GM08714 (cell line): Measurements from ENCODE around the gene CCL17.

Source experiments
- H3K4me3 ChIP-seq: fragments of 200-500 bp; sonication (Bioruptor generic); 2 replicates; pipeline ENCODE4 v1.5.1; 2014; ENCODE audit warnings: mild to moderate bottlenecking, low read length, inconsistent platforms
- ZNF274 ChIP-seq: IDR thresholded peaks from 2 replicates; pipeline ENCODE4 v1.6.1; 2012; ENCODE audit warnings: mild to moderate bottlenecking, low read depth, low read length

Gene CCL17

DNA sequence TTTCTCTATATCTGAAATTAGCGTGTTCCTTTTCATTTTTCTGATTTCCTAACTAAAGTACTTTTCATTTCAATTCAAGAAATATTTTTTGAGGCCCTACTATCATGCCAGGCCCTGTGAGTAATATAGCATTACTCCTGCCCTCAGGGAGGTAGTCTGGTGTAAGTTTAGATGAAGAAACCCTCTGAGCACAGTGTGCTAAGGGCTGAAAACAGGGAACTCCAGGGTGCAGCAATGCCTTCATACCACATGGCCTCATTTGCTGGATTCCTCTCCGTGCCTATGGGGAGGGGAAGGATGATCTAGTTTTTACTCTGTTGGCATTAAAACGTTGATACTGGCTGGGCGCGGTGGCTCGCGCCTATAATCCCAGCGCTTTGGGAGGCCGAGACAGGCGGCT lies 47.5 kb downstream of the CCL17 start:
- TF ChIP-seq ZNF274: no peak
- no peak overlapping the region for H3K4me3 ChIP-seq

DNA sequence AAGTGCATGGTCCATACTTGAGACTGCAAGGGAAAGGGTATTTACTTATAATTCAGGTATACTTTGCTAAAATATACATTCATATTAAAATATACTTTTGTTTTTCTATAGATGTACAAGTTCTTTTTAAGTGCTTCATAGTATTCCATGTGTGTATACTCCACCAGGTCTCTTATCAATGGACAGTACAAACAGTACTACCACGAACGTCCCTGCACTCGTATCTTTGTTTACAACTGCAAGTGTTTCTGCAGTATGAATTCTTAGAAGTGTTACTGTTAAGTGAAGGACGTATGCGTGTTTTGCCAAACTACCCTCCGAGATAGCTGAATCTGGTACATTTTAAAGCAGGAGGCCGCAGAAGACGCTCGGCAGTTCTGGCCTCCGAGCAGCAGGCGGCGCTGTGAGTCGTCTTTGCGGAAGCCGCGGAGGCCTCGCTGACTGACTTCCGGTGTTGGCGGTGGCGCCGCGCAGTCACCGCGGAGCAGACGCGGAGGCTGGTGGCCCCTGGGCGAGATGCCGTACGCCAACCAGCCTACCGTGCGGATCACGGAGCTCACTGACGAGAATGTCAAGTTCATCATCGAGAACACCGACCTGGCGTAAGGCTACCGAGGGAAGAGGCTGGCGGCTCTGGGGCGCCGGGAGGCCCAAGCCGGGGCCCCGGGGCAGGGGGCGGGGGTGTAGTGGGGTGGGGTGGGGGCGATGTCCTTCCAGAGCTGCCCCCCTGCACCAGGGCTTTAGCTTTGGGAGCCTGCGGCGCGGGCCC lies 57.8 kb downstream of the CCL17 start, which contains the start of gene POLR2C:
Gene POLR2C (plus strand): TSS at position 471 of the 769 bp plus-strand sequence. CDS start 46 bp downstream, at position 517.
- no peak for TF ChIP-seq ZNF274
- H3K4me3 ChIP-seq: peak within 1 kb of the TSS; percentile 94

DNA sequence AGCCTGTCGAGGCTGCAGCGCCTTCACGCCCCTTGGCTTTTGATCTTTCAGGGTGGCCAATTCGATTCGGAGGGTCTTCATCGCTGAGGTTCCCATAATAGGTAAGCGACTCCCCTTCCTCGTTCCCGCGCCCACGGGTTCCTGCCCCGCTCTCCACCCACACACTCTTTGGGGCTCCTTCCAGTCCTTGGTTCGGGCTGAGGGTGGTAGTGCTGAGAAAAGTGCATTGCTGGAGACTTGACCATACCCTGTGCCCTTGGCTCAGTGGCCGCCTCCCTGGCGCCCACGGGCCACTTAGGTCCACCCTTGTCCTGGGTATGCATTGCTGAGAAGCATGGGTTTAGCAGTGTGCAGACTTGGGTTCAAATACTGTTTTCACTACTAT lies 58.4 kb downstream of the CCL17 start:
- no peak for TF ChIP-seq ZNF274
- H3K4me3 ChIP-seq: peak overlapping the region; percentile 94

DNA sequence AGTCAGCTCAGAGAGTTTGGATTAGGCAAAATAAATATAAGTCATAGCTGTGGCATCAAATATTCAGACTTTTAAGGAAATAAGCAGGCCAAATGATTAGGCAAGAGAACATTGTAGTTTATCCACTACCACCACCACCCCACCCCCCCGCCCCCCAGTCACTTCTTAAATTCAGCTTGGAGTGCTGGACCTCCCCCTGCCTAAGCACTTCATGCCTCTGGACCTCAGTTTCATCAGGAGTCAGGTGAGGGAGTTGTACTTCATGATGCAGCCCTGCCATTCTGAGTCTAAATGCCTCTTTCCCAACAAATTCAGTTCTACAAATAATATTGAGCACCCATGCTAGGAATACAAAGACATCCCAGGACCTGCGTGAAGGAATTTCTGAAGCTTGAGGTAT lies 60.0 kb downstream of the CCL17 start:
- no peak for TF ChIP-seq ZNF274
- H3K4me3 ChIP-seq: no peak overlapping the region
